ENCODE measurements around the gene BAZ2A.

The BAZ2A gene

DNA sequence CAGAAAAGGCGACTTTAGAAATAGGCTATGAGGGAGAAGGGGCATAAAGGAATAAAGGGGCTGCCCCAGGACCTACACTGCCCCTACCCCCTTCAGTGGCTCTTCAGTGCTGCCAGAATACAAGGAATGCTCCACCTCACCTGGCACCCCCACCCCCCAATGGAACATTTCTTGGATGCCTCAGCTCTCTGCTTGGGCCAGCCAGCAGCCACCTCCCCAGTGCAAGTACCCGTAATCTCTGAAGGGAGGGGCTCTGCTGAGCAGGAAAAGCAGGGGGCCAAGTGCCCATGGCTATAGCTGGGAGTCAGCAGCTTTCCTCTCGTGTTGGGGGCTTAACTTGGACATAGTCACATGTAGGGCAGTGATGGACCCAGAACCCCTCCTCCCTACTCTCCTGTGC is 33.3 kb downstream of the BAZ2A start:
- ATAC-seq = no peak
- TF ChIP-seq, protein P1, sequence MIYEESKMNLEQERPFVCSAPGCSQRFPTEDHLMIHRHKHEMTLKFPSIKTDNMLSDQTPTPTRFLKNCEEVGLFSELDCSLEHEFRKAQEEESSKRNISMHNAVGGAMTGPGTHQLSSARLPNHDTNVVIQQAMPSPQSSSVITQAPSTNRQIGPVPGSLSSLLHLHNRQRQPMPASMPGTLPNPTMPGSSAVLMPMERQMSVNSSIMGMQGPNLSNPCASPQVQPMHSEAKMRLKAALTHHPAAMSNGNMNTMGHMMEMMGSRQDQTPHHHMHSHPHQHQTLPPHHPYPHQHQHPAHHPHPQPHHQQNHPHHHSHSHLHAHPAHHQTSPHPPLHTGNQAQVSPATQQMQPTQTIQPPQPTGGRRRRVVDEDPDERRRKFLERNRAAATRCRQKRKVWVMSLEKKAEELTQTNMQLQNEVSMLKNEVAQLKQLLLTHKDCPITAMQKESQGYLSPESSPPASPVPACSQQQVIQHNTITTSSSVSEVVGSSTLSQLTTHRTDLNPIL (CRISPR knock-in tag; IDR thresholded peaks at IDR 0.05; ENCODE audit: low read depth) = no peak
- TF ChIP-seq OSR1 (CRISPR knock-in tag; IDR thresholded peaks at IDR 0.05) (no peak), ZNF70 (CRISPR knock-in tag; IDR thresholded peaks at IDR 0.05) (no peak), TCF4 (CRISPR knock-in tag; IDR thresholded peaks at IDR 0.05; ENCODE audit: borderline replicate concordance) (no peak), CSDC2 (CRISPR knock-in tag; IDR thresholded peaks at IDR 0.05) (no peak), RARB (CRISPR knock-in tag; IDR thresholded peaks at IDR 0.05) (no peak), ESRRG (CRISPR knock-in tag; IDR thresholded peaks at IDR 0.05) (no peak), PPARA (CRISPR knock-in tag; IDR thresholded peaks at IDR 0.05; ENCODE audit: borderline replicate concordance) (no peak), ZC3H10 (CRISPR knock-in tag; IDR thresholded peaks at IDR 0.05) (no peak), TOX (CRISPR knock-in tag; IDR thresholded peaks at IDR 0.05; ENCODE audit: borderline replicate concordance) (no peak)
- TF ChIP-seq, protein P2, sequence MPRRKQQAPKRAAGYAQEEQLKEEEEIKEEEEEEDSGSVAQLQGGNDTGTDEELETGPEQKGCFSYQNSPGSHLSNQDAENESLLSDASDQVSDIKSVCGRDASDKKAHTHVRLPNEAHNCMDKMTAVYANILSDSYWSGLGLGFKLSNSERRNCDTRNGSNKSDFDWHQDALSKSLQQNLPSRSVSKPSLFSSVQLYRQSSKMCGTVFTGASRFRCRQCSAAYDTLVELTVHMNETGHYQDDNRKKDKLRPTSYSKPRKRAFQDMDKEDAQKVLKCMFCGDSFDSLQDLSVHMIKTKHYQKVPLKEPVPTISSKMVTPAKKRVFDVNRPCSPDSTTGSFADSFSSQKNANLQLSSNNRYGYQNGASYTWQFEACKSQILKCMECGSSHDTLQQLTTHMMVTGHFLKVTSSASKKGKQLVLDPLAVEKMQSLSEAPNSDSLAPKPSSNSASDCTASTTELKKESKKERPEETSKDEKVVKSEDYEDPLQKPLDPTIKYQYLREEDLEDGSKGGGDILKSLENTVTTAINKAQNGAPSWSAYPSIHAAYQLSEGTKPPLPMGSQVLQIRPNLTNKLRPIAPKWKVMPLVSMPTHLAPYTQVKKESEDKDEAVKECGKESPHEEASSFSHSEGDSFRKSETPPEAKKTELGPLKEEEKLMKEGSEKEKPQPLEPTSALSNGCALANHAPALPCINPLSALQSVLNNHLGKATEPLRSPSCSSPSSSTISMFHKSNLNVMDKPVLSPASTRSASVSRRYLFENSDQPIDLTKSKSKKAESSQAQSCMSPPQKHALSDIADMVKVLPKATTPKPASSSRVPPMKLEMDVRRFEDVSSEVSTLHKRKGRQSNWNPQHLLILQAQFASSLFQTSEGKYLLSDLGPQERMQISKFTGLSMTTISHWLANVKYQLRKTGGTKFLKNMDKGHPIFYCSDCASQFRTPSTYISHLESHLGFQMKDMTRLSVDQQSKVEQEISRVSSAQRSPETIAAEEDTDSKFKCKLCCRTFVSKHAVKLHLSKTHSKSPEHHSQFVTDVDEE (CRISPR knock-in tag; IDR thresholded peaks at IDR 0.05) = no peak
- TF ChIP-seq, protein P3, sequence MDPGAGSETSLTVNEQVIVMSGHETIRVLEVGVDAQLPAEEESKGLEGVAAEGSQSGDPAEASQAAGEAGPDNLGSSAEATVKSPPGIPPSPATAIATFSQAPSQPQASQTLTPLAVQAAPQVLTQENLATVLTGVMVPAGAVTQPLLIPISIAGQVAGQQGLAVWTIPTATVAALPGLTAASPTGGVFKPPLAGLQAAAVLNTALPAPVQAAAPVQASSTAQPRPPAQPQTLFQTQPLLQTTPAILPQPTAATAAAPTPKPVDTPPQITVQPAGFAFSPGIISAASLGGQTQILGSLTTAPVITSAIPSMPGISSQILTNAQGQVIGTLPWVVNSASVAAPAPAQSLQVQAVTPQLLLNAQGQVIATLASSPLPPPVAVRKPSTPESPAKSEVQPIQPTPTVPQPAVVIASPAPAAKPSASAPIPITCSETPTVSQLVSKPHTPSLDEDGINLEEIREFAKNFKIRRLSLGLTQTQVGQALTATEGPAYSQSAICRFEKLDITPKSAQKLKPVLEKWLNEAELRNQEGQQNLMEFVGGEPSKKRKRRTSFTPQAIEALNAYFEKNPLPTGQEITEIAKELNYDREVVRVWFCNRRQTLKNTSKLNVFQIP (CRISPR knock-in tag; IDR thresholded peaks at IDR 0.05; ENCODE audit: borderline replicate concordance, low read depth) = no peak

DNA sequence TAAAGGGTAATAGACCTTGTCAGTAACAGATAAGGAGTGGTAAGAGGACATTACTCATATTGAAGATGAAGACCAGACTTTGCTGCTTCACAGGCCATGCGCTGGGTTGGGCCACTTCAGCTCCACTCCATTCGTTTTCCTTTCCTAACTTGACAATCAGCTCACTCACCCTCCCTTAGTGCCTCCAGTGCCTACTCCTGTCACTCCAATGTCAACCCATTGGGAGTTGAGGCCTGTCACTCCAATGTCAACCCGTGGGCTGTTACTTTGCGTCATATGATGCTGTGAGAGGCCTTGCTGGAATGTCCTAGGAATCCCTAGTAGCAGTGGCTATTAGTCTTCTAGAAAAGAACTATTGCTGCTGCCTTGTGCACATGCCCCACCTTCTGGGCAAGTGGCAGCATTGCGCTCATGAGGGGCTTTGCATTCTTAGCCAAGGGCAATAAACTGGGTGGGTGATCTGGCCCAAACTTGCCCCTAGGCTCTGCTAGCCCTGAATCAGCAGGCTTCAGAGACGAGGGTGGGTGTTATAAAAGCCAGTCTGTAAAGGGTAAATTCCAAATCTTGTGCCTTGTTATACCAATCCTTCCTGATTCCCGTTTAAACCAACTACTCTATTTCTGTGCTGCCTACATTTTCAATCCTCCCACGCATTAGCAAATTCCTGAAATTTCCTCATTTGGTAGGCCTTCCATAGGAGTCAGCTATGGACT is 36.1 kb downstream of the BAZ2A start:
- no peak for TF ChIP-seq CSDC2 (CRISPR knock-in tag; IDR thresholded peaks at IDR 0.05)
- no peak for TF ChIP-seq GLIS3 (CRISPR knock-in tag; IDR thresholded peaks at IDR 0.05)
- no peak for TF ChIP-seq TCF4 (CRISPR knock-in tag; IDR thresholded peaks at IDR 0.05; ENCODE audit: borderline replicate concordance)
- no peak for TF ChIP-seq ZFP3 (CRISPR knock-in tag; IDR thresholded peaks at IDR 0.05)
- TF ChIP-seq, protein P2 (CRISPR knock-in tag; IDR thresholded peaks at IDR 0.05) = peak; percentile 25; the same call in 1 of the 2 replicates
- ATAC-seq = peak; percentile 82

DNA sequence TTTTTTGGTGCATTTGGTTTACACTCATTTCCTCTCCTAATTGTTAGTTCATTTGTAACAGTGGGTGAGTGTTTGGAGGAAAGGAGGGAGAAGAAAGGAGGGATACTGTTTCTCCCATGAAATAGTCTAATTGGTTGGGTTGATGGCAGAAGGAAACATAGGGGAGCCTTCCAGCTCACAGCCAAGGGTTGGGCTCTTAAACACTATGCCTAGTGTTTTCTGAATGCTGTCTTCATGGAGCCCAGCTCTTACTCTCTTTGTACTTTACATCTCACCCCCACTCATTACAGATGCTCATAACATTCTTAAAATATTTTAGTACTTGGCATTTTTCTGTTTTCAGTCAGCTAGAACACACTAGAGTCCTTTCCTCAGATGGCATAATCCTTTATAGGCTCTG is 38.2 kb downstream of the BAZ2A start:
- peak; percentile 22 for ATAC-seq
- no peak for TF ChIP-seq ZNF565 (CRISPR knock-in tag; conservative IDR thresholded peaks at IDR 0.05; ENCODE audit: low read depth)
- no peak for TF ChIP-seq CSDC2 (CRISPR knock-in tag; IDR thresholded peaks at IDR 0.05)
- TF ChIP-seq, protein P3 (CRISPR knock-in tag; IDR thresholded peaks at IDR 0.05; ENCODE audit: borderline replicate concordance, low read depth) = no peak
- TF ChIP-seq, protein P4, sequence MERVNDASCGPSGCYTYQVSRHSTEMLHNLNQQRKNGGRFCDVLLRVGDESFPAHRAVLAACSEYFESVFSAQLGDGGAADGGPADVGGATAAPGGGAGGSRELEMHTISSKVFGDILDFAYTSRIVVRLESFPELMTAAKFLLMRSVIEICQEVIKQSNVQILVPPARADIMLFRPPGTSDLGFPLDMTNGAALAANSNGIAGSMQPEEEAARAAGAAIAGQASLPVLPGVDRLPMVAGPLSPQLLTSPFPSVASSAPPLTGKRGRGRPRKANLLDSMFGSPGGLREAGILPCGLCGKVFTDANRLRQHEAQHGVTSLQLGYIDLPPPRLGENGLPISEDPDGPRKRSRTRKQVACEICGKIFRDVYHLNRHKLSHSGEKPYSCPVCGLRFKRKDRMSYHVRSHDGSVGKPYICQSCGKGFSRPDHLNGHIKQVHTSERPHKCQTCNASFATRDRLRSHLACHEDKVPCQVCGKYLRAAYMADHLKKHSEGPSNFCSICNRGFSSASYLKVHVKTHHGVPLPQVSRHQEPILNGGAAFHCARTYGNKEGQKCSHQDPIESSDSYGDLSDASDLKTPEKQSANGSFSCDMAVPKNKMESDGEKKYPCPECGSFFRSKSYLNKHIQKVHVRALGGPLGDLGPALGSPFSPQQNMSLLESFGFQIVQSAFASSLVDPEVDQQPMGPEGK (CRISPR knock-in tag; IDR thresholded peaks at IDR 0.05; ENCODE audit: borderline replicate concordance) = no peak
- TF ChIP-seq, protein P2 (CRISPR knock-in tag; IDR thresholded peaks at IDR 0.05) = no peak
- TF ChIP-seq SNAI2 (CRISPR knock-in tag; IDR thresholded peaks at IDR 0.05) = no peak
- TF ChIP-seq PPARA (CRISPR knock-in tag; IDR thresholded peaks at IDR 0.05; ENCODE audit: borderline replicate concordance) = no peak
- TF ChIP-seq ZFP3 (CRISPR knock-in tag; IDR thresholded peaks at IDR 0.05) = no peak
- TF ChIP-seq, protein P5, sequence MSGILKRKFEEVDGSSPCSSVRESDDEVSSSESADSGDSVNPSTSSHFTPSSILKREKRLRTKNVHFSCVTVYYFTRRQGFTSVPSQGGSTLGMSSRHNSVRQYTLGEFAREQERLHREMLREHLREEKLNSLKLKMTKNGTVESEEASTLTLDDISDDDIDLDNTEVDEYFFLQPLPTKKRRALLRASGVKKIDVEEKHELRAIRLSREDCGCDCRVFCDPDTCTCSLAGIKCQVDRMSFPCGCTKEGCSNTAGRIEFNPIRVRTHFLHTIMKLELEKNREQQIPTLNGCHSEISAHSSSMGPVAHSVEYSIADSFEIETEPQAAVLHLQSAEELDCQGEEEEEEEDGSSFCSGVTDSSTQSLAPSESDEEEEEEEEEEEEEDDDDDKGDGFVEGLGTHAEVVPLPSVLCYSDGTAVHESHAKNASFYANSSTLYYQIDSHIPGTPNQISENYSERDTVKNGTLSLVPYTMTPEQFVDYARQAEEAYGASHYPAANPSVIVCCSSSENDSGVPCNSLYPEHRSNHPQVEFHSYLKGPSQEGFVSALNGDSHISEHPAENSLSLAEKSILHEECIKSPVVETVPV (CRISPR knock-in tag; IDR thresholded peaks at IDR 0.05) = no peak
- TF ChIP-seq OSR1 (CRISPR knock-in tag; IDR thresholded peaks at IDR 0.05) = no peak
- no peak for TF ChIP-seq TOX (CRISPR knock-in tag; IDR thresholded peaks at IDR 0.05; ENCODE audit: borderline replicate concordance)
- TF ChIP-seq TCF4 (CRISPR knock-in tag; IDR thresholded peaks at IDR 0.05; ENCODE audit: borderline replicate concordance) = no peak
- TF ChIP-seq ZNF70 (CRISPR knock-in tag; IDR thresholded peaks at IDR 0.05) = no peak
